H1 (cell line): ENCODE measurements around the gene S100P.

ENCODE experiments used
- BACH1 ChIP-seq: IDR thresholded peaks from 2 replicates; pipeline ENCODE4 v1.6.1; 2012; ENCODE audit warnings: low read length, improper control_type of control experiment
- JUN ChIP-seq: IDR thresholded peaks from 2 replicates; pipeline ENCODE4 v1.6.1; 2011; ENCODE audit warnings: low read depth, mild to moderate bottlenecking, improper control_type of control experiment, low read length

DNA sequence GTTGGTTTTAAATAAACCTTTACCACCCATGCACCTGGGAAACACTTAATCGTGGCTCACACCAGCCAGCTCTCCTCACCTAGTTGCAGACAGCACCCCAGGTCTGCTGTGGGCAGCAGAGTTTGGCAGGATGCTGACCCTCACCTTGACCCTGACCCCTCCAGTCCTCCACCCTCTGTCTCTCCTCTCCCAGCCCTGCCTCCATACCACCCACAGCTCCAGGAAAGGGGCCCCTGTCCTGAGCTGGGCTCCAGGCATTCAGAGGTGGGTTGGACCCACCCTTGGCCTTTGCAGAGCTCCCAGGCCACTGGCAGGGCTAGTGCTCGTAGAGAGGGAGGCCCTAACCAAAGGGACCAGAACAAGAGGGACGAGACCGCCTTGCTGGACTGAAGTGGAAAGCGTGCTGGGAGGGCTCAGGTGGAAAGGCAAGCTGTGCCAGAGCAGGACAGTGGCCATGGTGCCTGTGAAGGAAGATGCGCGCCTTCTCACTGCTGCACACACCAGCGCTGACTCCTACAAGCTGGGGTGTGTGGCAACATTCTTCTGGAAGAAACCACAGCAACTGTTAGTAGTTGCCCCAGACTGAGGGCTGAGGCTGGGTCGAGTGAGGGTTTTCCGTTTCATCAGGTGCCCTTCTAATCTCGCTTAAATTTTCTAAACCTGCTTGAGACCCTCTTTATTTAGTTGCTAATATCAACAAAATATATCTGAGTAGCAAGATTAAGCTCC is 10.7 kb upstream of the S100P start:
- TF ChIP-seq JUN (no peak), BACH1 (no peak)
